Activated CD4-positive, alpha-beta T cell treated with anti-CD3 and anti-CD28 coated beads for 4 hours (primary cell): Measurements from ENCODE around the gene RAVER2.
"Not testable (repeated sequence)": the region's sequence is repeated elsewhere in the genome, so short reads cannot be mapped to it uniquely, and the experiment has no call there.

Experiments used
- DNase-seq, 2 donors: peaks; one replicate each; pipeline ENCODE4 v3.0.0-alpha.2; 2020

RAVER2 gene

GRCh38 chr1:64744492-64745180 lies at the start of gene RAVER2:
Gene RAVER2 (plus strand): TSS chr1:64745075. CDS start chr1:64745173, 98 bp downstream.
- peak; percentile 40 to 58 for DNase-seq

- no peak for DNase-seq
These were observed 48.0 kb upstream of the RAVER2 start for GRCh38 chr1:64696879-64697278.

GRCh38 chr1:64699327-64699726 lies 45.5 kb upstream of the RAVER2 start:
- no peak for DNase-seq

GRCh38 chr1:64701071-64701470 lies 43.8 kb upstream of the RAVER2 start:
- no peak for DNase-seq

GRCh38 chr1:64701886-64702285 lies 43.0 kb upstream of the RAVER2 start:
- no peak for DNase-seq

GRCh38 chr1:64702670-64703069 lies 42.2 kb upstream of the RAVER2 start:
- not testable (repeated sequence) for DNase-seq

GRCh38 chr1:64703600-64703999 lies 41.3 kb upstream of the RAVER2 start:
- no peak for DNase-seq

- no peak for DNase-seq
These were observed 39.3 kb upstream of the RAVER2 start for GRCh38 chr1:64705591-64705990.

- DNase-seq = no peak
These were observed 33.6 kb upstream of the RAVER2 start for GRCh38 chr1:64711266-64711665.

GRCh38 chr1:64712049-64712448 lies 32.8 kb upstream of the RAVER2 start:
- no peak for DNase-seq

GRCh38 chr1:64715186-64715585 lies 29.7 kb upstream of the RAVER2 start:
- no peak for DNase-seq

- no peak for DNase-seq
These were observed 23.7 kb upstream of the RAVER2 start for GRCh38 chr1:64721135-64721534.

GRCh38 chr1:64721576-64722145 lies 23.2 kb upstream of the RAVER2 start:
- DNase-seq = no peak

GRCh38 chr1:64727861-64728260 lies 17.0 kb upstream of the RAVER2 start:
- DNase-seq = no peak

- no peak for DNase-seq
These were observed 11.1 kb upstream of the RAVER2 start for GRCh38 chr1:64733581-64734286.

GRCh38 chr1:64734287-64734652 lies 10.6 kb upstream of the RAVER2 start:
- DNase-seq = no peak

GRCh38 chr1:64740687-64741086 lies 4.2 kb upstream of the RAVER2 start:
- DNase-seq = not testable (repeated sequence)

GRCh38 chr1:64743954-64744491 lies 852 bp upstream of the RAVER2 start:
- DNase-seq = no peak

- DNase-seq = peak; percentile 2 to 3
These were observed 508 bp downstream of the RAVER2 start for GRCh38 chr1:64745181-64745985.

- no peak for DNase-seq
These were observed 1.4 kb downstream of the RAVER2 start for GRCh38 chr1:64745986-64746940.

GRCh38 chr1:64748222-64748621 lies 3.3 kb downstream of the RAVER2 start:
- DNase-seq = no peak

GRCh38 chr1:64748706-64749105 lies 3.8 kb downstream of the RAVER2 start:
- no peak for DNase-seq
